Measurements from ENCODE around the gene SERINC3.

The SERINC3 gene

GRCh38 chr20:44463466-44463865, 58.4 kb downstream of the SERINC3 start:
- DNase-seq, result no peak

GRCh38 chr20:44461803-44462174, 60.1 kb downstream of the SERINC3 start:
- no peak for DNase-seq

GRCh38 chr20:44461142-44461802, 60.6 kb downstream of the SERINC3 start:
- no peak for DNase-seq

- no peak for DNase-seq
These were observed 61.1 kb downstream of the SERINC3 start for GRCh38 chr20:44460795-44461141.

GRCh38 chr20:44459271-44459670, 62.6 kb downstream of the SERINC3 start:
- DNase-seq, result no peak

GRCh38 chr20:44457016-44457415, 64.9 kb downstream of the SERINC3 start:
- no peak for DNase-seq

- DNase-seq, result no peak
These were observed 65.3 kb downstream of the SERINC3 start for GRCh38 chr20:44456611-44457010.

- DNase-seq, result no peak
These were observed 66.7 kb downstream of the SERINC3 start for GRCh38 chr20:44455126-44455525.

GRCh38 chr20:44454306-44454963, 67.4 kb downstream of the SERINC3 start:
- DNase-seq, result no peak

GRCh38 chr20:44450903-44451450, 70.9 kb downstream of the SERINC3 start:
- DNase-seq, result no peak

- DNase-seq, result no peak
These were observed 71.5 kb downstream of the SERINC3 start for GRCh38 chr20:44450281-44450889.

GRCh38 chr20:44449864-44450263, 72.0 kb downstream of the SERINC3 start:
- no peak for DNase-seq

GRCh38 chr20:44448753-44449546, 72.9 kb downstream of the SERINC3 start:
- no peak for DNase-seq

- no peak for DNase-seq
These were observed 73.9 kb downstream of the SERINC3 start for GRCh38 chr20:44447827-44448419.
